ENCODE results near the gene SLC22A13.
"Not testable (repeated sequence)": the region's sequence is repeated elsewhere in the genome, so short reads cannot be mapped to it uniquely, and the experiment has no call there.

SLC22A13 gene

GRCh38 chr3:38264779-38265178 lies 833 bp upstream of the SLC22A13 start:
- no peak for DNase-seq

GRCh38 chr3:38266810-38267209 lies 1.2 kb downstream of the SLC22A13 start:
- no peak for DNase-seq

DNA sequence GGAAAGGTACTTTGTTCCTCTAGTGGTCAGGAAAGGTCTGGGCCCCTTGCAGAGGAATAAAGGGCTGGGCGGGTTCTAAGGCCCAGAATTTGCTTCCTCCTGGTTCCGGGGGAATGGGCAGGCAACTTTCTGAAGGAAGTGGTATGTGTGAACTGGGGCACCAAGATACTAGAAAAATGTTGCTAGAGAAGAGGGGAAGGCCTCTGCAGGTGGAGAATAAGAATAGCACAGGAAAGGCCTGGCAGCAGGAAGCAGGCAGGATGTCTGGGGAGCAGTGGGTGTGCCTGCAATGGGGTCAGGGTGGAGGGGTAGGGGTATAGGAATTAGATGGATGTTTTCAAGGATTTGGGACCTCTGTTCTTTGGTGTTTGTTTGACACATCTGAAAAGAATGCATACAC lies 2.0 kb downstream of the SLC22A13 start:
- no peak for DNase-seq

DNA sequence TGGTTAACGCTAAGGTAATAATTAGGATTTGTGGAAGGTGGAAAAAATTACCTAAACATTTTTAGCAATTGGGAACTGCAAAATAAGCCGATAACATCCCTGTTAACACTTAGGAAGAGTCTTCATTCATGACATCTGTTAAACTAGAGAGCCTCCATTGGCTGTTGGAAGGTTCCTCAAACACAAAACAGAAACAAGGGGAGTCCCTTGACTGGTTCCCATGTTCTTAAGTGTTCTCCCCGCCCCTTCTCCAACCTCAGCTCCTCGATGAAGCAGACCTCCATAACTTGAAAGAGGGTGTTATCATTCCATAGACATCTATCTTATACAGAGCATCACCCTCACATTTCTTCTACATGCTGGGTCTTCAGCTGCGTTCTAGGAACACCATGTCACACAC lies 2.5 kb downstream of the SLC22A13 start:
- no peak for DNase-seq

DNA sequence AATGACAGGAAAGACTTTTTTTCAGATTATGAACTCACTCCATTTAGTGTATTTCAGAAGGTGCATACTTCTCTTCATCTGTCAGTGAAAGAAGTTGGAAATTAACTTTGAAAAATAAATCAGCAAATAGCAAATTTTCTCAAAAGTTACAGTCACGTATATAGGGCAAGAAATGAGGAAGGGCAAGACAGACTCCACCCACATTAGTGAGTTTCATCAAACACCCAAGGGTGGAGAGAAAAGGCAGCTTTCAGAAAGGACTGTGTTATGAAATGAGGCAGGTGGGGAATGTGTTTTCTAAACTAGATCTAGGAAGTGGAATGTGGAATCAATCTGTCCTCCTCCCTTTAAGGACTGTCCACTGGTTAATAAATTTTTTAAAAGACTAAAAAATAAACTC lies 2.9 kb downstream of the SLC22A13 start:
- DNase-seq = no peak

DNA sequence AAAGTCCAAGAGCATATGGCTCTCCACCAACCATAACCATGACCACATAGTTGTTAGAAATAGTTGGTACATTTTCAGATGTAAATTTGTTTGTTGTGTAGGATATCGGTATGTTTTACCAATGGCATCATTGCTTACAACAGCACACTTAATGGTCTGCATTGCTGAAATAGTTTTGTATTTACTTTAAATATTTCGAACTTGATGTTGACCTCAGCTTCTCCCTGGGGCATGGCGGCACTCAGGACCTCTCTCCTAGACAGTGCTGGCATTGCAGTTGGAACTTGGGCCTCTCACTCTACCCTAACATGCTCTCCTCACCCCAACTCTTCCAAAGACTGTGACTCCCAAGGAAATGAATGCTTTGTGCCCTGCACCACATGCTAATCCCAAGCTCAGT lies 5.0 kb downstream of the SLC22A13 start:
- DNase-seq = no peak

DNA sequence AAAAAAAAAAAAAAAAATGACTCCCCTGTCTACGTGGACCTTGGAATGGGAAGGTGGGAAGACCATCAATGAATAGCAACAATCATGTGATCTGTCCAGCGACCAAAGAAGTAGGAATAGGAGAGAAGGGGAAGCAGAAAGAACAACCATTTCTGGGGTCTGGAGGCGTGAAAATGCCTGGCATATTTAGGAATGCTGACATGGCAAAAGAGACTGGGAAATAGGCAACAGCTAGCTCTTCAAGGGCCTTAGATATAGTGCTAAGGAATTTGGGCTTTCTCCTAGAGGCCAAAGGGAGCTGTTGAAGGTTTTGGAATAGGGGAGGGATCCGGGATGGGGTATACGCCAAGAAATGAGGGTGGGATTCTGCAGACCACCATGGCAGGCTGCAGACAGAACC lies 5.9 kb downstream of the SLC22A13 start:
- DNase-seq = no peak

- no peak for DNase-seq
Observed at GRCh38 chr3:38274864-38275649, 9.4 kb downstream of the SLC22A13 start.

DNA sequence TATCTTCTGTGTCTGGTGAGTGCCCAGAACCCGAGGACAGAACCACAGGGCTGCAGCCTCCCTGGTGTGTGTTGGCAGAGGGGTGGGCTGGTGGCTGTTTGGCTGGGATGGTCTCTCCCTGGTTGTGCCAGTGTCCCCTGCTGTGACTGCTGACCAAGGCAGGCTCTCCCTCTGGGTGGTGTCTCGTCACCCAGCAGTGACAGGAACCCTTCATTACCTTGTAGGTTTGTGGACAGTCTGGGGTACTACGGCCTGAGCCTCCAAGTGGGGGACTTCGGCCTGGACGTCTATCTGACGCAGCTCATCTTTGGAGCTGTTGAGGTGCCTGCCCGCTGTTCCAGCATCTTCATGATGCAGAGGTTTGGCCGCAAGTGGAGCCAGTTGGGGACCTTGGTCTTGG lies 10.0 kb downstream of the SLC22A13 start:
- no peak for DNase-seq

GRCh38 chr3:38276081-38276916 lies 10.7 kb downstream of the SLC22A13 start:
- DNase-seq = no peak

GRCh38 chr3:38276917-38277630 lies 11.5 kb downstream of the SLC22A13 start:
- no peak for DNase-seq

DNA sequence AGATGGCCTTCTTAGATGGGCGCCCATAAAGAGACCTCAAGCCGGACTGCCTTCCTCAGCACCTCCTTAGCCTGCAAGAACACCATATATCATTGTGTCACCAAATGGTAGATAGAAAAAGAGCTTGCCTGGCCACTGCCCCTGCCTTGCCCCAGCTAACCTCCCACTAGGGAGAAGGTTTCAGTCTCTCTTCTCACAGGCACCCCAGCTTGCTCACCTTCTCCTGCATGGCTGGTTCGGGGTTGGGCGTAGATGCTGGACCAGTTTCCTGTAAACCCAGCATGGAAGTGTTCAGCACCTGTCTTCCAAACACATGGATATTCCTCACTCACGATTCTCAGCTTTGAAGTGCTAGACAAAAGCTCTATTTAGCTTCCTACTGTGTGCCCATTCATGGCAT lies 13.2 kb downstream of the SLC22A13 start:
- no peak for DNase-seq

- no peak for DNase-seq
Observed at GRCh38 chr3:38281895-38282686, 16.5 kb downstream of the SLC22A13 start, which contains the start of gene SLC22A14. SLC22A14 (plus strand) TSS chr3:38282294; CDS start chr3:38306027, 23,733 bp downstream.

GRCh38 chr3:38283810-38284755 lies 18.5 kb downstream of the SLC22A13 start:
- no peak for DNase-seq

DNA sequence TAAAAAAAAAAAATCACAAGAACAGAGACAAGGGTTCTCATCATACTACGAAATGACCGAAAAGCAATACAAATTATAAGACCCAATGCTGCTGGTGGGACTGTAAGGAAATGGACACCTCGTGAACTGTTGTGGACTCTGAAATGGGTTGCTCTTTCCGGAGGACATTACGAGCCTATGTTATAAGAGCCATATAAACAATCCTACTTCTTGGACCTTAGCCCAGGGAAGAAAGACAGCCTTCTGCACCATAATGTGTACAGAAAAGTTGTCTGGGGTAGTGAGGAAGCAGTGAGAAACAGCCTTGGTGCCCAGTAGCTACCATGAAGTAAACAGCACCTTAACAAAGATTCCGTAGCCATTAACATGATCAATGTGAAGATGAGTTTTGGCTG lies 19.1 kb downstream of the SLC22A13 start:
- DNase-seq = no peak

DNA sequence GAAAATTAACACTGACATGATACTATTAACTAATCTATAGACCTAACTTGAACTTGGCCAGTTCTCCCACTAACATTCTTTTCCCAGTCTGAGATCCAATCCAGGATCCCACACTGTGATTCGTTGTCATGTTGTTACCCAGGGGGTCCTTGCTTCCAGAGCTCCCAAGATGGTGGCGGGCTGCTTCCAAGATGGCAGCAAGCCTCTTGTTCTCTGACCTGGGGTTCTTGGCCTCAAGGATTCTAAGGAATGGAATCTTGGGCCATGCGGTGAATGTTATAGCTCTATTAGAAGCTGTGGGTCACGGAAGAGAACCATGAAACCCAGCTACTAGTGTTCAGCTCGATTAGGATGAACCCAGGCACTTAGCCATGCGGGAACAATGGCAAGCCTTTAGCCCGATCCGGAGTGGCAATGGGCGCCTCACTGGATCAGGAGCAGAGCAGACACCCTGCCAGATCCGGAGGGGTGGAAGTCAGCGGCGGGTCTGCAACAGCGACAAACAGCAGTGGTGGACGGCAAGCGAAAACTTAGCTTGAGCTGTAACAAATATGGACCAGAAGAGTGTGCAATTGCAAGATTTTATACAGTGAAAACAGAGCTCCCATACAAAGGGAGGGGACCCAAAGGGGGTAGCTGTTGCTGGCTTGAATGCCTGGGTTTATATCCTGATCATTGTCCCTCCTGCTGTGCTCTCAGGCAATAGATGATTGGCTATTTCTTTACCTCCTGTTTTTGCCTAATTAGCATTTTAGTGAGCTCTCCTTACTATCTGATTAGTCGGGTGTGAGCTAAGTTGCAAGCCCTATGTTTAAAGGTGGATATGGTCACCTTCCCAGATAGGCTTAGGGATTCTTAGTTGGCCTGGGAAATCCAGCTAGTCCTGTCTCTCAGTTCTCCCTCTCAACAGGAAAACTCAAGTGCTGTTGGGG lies 23.9 kb downstream of the SLC22A13 start:
- DNase-seq = not testable (repeated sequence)

GRCh38 chr3:38297053-38297452 lies 31.4 kb downstream of the SLC22A13 start:
- DNase-seq = not testable (repeated sequence)

- no peak for DNase-seq
Observed at GRCh38 chr3:38297537-38297936, 31.9 kb downstream of the SLC22A13 start.

All from nucleus accumbens (tissue), 56 donors.